Measurements from ENCODE around the gene ERG. TPM values are rescaled to one million over a fixed set of nuclear protein-coding genes. Genes with fewer than 3 reads are reported as not detected.

Gene ERG
- total RNA-seq, 1 donor from 2014 or later = 6.8 TPM

GRCh38 chr21:38402795-38403194 lies 95.5 kb downstream of the ERG start:
- no peaks in the 10 kb centered on the region for H3K9me3 Mint-ChIP-seq
- no peaks in the 10 kb centered on the region for H3K36me3 Mint-ChIP-seq
- TF ChIP-seq CTCF (conservative IDR thresholded peaks at IDR 0.05) = no peak
- no peak overlapping the region for H3K27ac Mint-ChIP-seq
- peaks cover 10% of the 10 kb centered on the region for H3K27me3 Mint-ChIP-seq
- no peaks in the 10 kb centered on the region for H3K4me1 Mint-ChIP-seq (ENCODE audit: unreplicated experiment)
- H3K4me3 Mint-ChIP-seq = no peak overlapping the region
- no peak for DNase-seq (ENCODE audit: extremely low spot score, unreplicated experiment)

GRCh38 chr21:38402291-38402690 lies 96.0 kb downstream of the ERG start:
- Mint-ChIP-seq H3K9me3 (no peaks in the 10 kb centered on the region), H3K27me3 (peaks cover 10% of the 10 kb centered on the region), H3K27ac (no peak overlapping the region), H3K4me1 (ENCODE audit: unreplicated experiment) (no peaks in the 10 kb centered on the region), H3K36me3 (no peaks in the 10 kb centered on the region), H3K4me3 (no peak overlapping the region)
- DNase-seq (ENCODE audit: extremely low spot score, unreplicated experiment) = no peak
- no peak for TF ChIP-seq CTCF (conservative IDR thresholded peaks at IDR 0.05)

DNA sequence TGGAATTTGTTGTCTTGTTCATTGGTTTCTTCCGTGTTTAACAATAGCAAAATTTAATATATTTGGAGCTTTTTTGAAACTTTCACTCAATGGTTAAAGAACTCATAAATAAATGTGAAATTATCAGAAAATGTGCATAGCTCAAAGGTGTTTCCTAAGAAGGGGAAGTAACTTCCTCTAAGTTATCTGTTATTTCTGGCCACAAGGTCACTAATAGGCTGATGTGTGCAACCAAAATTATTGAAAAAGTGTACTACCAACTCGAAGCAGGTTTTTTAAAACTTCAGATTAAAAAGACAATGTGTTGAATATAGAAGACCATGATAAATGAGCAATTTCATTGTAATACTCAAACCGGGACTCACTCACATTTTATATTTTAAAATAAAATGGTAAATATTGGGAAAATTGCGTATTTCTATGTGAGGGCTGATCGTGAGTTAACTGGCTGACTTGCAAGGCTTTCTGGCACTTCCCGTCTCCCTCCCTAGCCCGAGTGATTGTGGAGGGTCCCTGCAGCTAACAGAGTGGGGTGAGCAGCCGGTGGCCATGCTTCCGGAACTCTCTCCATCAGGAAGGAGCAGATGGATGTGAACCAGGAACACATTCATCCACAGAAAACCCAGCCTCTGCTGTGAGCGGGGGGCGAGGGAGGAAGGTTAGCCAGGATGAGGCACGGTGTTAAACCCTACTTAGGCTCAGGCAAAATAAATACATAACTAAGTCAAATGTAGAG lies 96.9 kb downstream of the ERG start:
- no peaks in the 10 kb centered on the region for H3K9me3 Mint-ChIP-seq
- no peak overlapping the region for H3K4me3 Mint-ChIP-seq
- DNase-seq (ENCODE audit: extremely low spot score, unreplicated experiment) = no peak
- peaks cover 10% of the 10 kb centered on the region for H3K27me3 Mint-ChIP-seq
- H3K27ac Mint-ChIP-seq = no peak overlapping the region
- no peak for TF ChIP-seq CTCF (conservative IDR thresholded peaks at IDR 0.05)
- no peaks in the 10 kb centered on the region for H3K36me3 Mint-ChIP-seq
- no peaks in the 10 kb centered on the region for H3K4me1 Mint-ChIP-seq (ENCODE audit: unreplicated experiment)

DNA sequence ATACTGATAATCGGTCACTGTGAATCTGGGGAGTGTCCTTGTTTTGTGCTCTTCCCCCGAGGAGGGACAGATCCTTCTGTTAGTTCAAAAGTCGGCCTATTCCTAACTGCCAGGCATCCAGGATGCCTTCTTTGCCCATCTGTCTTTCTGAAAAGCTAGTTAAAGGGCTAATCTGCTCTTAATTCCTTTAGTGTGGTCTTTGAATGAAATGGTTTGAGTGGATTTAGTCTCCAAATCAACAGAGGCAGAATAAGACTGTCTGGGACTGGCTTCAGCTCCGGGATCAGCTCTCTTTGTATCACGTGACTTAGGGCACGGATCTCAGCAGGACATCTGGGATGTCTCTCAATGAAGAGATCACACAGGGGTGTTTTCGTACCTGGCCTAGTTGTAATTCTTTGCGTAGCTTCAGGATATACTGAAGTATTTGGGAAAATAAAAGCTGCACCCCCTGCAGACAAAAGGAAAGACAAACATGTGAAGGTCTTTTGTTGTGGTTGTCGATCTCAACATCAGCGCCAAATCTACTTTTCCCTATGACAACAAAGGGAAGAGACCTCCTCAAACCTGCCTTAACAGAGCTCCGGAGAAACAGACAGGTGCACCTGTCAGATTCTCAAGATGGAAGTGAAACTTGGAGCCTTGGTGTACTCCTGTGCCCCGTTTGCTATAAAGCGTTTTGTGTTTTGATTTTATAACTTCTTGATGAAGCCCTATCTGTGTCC lies 97.9 kb downstream of the ERG start:
- Mint-ChIP-seq H3K4me3 (no peak overlapping the region), H3K27me3 (peaks cover 10% of the 10 kb centered on the region), H3K9me3 (no peaks in the 10 kb centered on the region), H3K36me3 (no peaks in the 10 kb centered on the region), H3K4me1 (ENCODE audit: unreplicated experiment) (no peaks in the 10 kb centered on the region), H3K27ac (no peak overlapping the region)
- TF ChIP-seq CTCF (conservative IDR thresholded peaks at IDR 0.05) = no peak
- DNase-seq (ENCODE audit: extremely low spot score, unreplicated experiment) = no peak

- DNase-seq (ENCODE audit: extremely low spot score, unreplicated experiment) = no peak
- Mint-ChIP-seq H3K36me3 (no peaks in the 10 kb centered on the region), H3K9me3 (no peaks in the 10 kb centered on the region), H3K4me3 (no peak overlapping the region), H3K27ac (no peak overlapping the region), H3K27me3 (peaks cover 10% of the 10 kb centered on the region), H3K4me1 (ENCODE audit: unreplicated experiment) (no peaks in the 10 kb centered on the region)
- TF ChIP-seq CTCF (conservative IDR thresholded peaks at IDR 0.05) = no peak
Observed at GRCh38 chr21:38399103-38399502, 99.2 kb downstream of the ERG start.
